KOPT-K1 (cell line): ENCODE measurements around the gene ADAMTS19.

Source experiments
- H3K27ac ChIP-seq: fragments of 200-600 bp; sonication (generic); 2 replicates; pipeline ENCODE4 v1.5.1; 2016; ENCODE audit warnings: antibody characterized with exemption, mild to moderate bottlenecking, low read depth, low read length; ENCODE audit not compliant: poor library complexity, severe bottlenecking
- H3K36me3 ChIP-seq: fragments of 200-600 bp; sonication (generic); 2 replicates; pipeline ENCODE4 v1.5.1; 2017; ENCODE audit warnings: antibody characterized with exemption, mild to moderate bottlenecking, low read length, moderate library complexity; ENCODE audit not compliant: insufficient read depth
- H3K9me3 ChIP-seq: fragments of 200-600 bp; sonication (generic); 2 replicates; pipeline ENCODE4 v1.5.1; 2017; ENCODE audit warnings: antibody characterized with exemption, low read length, mild to moderate bottlenecking; ENCODE audit not compliant: insufficient read depth, poor library complexity, severe bottlenecking

The ADAMTS19 gene

DNA sequence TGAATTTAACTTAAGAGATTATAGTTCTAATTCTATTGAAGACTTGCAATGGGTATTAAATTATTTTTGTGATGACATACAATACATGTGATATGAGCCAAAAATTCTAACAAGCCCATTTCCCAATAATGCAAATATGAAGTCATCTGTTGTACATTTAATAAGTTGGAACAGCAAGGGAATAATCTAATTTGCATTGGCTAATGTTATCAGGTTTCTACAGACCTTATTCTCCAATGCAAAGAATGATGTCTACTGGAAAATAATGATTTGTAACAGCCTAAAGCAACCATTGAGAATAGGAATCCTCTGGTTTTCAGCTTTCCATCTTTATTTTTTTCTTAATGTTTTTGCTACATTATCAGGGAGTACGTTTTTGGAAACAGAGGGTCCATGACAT is 198.7 kb downstream of the ADAMTS19 start:
- Histone ChIP-seq H3K27ac (no peak overlapping the region), H3K9me3 (no peaks in the 10 kb centered on the region), H3K36me3 (no peaks in the 10 kb centered on the region)

DNA sequence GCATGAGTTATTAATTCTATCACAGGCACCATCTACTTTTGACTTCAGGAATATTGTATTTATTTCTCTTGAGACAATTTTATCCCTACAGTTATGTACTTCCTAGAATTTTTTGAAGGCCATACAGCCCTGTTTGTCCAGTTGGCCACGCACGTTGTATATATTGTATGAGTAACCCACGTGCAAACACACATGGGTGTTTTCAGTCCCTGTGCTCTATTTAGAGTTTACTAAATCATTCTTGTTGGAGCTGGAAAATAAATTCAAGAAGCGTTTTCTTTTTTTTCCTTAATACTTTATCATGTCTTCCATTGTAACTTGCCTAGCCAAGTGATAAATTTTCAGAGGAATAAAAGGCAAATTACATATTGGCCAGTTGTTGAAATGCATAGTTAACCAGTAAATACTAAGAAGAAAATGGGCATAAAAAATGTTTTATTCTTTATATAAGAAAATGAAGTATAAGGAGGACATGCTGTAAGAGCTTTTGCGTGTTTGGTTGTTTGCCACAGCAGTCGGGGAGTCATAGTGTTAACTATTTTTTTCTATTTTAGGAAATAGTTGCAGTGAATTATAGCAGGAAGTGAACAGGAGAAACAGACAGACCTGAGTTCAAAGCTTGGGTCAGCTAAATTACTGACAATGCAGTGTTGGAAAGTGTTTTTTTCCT is 201.4 kb downstream of the ADAMTS19 start:
- no peak overlapping the region for H3K27ac ChIP-seq
- H3K9me3 ChIP-seq = no peaks in the 10 kb centered on the region
- no peaks in the 10 kb centered on the region for H3K36me3 ChIP-seq

DNA sequence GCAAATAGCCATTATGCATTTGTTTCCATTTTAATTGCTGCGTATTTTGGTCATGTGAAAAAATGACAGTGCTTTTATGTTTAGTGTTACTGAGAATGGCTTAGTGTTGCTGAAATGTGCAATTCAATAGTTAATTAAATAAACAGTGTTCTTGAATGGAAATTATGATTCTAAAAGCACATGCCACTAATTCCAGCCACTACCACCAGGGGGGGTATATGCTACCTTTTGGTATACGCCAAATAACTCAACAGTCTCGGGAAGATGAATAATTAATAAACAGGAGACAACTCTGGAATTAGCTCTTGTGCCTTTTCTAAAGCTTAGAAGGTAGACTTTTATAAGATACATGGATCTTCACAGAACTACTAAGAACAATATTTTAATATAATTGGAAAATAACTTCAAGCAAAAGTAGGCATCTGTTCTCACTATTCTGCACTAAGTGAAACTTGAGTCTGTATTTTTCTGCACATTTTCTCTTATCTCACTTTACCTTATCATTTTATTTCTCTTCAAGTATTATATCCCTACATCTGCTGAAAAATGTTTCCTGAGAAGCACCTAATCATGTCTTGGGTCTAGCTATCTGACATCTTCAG is 204.3 kb downstream of the ADAMTS19 start:
- H3K27ac ChIP-seq = no peak overlapping the region
- no peaks in the 10 kb centered on the region for H3K9me3 ChIP-seq
- H3K36me3 ChIP-seq = no peaks in the 10 kb centered on the region

DNA sequence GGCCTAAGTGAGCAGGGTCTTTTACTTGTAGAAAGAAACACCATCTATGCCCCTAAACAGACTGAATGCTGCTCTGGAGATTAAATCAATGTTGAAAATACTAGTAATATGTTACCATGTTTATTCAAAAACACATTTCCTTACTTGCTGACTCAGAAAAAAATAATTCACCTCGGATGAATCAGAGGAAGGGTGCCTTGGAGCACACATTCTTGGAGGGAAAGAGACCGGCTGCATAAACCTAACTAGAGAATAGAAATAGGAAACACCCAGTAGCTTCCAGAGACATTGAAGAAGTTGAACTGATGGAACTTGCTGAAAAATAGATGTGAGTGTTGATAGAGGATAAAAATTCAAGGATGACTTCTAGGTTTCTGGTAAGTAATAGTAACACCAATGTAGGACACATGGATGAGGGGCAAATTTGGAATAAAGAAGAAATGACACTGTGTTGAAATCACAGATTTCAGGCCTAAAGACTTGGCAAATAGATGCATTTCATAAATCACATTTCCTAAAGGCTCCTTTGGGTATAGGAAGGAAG is 210.9 kb downstream of the ADAMTS19 start:
- Histone ChIP-seq H3K36me3 (no peaks in the 10 kb centered on the region), H3K9me3 (no peaks in the 10 kb centered on the region), H3K27ac (no peak overlapping the region)

DNA sequence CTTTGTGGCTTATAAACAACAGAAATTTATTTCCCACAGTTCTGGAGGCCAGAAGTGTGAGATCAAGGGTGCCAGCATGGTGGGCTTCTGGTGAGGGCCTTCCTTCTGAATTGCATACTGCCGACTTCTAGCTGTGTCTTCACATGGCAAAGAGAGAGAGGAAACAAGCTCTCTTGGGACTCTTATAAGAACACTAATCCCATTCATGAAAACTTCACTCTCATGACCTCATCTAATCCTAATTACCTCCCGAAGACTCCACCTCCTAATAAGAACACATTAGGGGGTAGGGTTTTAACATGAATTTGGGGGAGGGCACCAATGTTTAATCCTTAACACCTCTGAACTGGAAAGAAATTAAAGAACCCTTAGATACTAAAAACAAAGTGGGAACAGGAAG is 211.9 kb downstream of the ADAMTS19 start:
- H3K36me3 ChIP-seq = no peaks in the 10 kb centered on the region
- H3K9me3 ChIP-seq = no peaks in the 10 kb centered on the region
- H3K27ac ChIP-seq = no peak overlapping the region

DNA sequence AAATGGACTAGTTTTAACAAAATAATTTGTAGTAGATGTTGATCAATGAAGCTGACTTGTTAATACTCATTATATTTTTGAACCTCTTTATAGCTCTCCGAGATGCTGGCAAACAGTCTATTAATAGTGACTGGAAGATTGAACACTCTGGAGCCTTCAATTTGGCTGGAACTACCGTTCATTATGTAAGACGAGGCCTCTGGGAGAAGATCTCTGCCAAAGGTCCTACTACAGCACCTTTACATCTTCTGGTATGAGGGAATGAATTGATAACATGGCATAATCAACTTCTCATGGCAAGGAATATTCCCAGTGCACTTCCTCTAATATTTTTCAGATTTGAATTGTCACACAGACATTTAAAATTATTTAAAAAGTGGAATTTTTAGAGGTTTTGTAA is 219.6 kb downstream of the ADAMTS19 start:
- H3K9me3 ChIP-seq = no peaks in the 10 kb centered on the region
- H3K36me3 ChIP-seq = no peaks in the 10 kb centered on the region
- no peak overlapping the region for H3K27ac ChIP-seq

DNA sequence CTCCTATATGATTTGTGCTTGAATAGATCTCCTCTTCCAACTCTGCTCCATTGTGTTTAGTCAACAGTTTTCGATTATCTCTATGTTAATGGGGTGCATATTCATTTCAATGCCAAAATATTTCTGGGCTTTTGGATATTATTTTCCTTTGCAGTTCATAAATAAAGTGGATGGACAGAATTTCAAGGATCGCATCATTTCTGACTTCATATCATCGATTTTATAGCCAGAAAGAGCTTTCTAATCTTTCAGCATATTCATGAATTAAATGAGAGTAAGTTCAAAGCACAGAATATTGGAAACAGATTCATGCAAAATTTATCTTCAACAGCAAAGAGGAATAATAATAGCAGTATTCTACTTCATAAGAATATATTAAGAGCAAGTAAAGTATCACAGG is 227.8 kb downstream of the ADAMTS19 start:
- Histone ChIP-seq H3K27ac (no peak overlapping the region), H3K36me3 (no peaks in the 10 kb centered on the region)

DNA sequence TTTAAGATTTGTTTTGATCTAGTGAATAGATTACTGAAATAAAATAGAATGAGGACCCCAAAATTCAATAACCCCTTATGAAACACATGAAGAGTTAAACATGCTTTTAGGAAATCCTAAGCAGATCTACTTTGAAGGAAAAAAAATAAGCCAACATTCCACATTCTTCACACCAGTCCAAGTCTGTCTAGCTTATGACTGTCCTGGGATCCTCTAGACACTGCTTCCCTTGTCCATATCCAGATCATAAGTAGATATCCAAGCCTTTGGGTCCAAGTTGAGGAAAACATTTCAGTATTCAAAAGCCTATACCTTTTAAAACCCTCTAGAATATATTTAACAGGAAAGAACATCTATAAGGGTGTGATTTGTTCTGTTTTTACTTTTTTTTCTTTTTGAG is 228.9 kb downstream of the ADAMTS19 start:
- Histone ChIP-seq H3K36me3 (no peaks in the 10 kb centered on the region), H3K27ac (no peak overlapping the region), H3K9me3 (no peaks in the 10 kb centered on the region)

More for the DNA sequence above, 227.8 kb downstream of the ADAMTS19 start:
- no peaks in the 10 kb centered on the region for H3K9me3 ChIP-seq

DNA sequence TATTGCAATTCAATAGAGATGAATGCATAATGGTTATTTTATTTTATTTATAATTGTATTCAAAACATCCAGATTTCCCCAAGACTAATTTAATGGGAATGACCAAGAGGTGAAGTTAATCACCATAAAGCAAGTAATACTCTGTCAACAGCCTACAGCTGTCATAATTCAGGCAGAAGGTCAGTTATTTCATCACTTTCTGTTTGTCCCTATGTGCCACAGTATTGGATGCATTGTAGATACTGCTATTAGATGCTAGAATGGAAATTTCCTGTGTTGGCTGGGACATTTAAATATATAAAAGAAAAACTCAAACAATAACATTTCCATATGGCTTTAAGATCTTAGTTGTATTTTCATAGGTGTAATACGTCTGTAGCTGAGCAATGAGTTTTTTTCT is 231.1 kb downstream of the ADAMTS19 start:
- H3K27ac ChIP-seq = no peak overlapping the region
- no peaks in the 10 kb centered on the region for H3K36me3 ChIP-seq
- no peaks in the 10 kb centered on the region for H3K9me3 ChIP-seq

DNA sequence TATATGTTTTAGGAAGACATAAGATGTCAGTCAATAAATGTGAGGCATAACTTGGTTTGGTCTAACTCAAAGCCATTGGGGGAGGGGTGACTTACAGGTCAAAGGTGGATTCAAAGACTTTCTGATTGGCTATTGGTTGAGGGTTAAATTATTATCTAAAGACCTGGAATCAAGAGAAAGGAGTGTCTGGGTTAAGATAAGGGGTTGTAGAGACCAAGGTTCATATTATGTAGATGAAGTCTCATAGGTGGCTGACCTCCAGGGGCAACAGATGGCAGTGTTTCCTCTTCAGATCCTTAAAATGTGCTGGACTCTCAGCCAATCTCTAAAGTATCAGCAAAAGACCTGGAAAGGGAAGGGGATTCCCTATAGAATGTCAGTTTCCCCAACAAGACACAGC is 236.5 kb downstream of the ADAMTS19 start:
- no peak overlapping the region for H3K27ac ChIP-seq
- H3K9me3 ChIP-seq = no peaks in the 10 kb centered on the region
- no peaks in the 10 kb centered on the region for H3K36me3 ChIP-seq

DNA sequence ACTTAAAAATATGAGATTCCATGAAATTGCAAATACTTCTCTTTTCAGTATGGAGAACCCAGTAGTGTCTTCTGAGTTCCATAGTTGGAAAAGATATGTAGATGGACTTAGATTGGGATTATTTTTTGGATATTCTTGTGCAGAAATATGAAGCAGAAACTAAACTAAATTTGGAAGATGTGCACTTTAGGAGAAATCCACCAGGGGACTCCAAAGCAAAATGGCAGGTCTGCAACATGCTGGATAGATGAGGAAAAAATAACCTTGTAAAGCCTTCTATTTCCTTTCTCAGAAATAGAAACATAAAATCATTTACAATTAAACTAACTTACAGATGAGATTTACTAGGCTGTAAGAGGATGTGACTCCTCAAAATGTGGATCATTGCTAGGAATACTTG is 238.6 kb downstream of the ADAMTS19 start:
- Histone ChIP-seq H3K27ac (no peak overlapping the region), H3K36me3 (no peaks in the 10 kb centered on the region), H3K9me3 (no peaks in the 10 kb centered on the region)

DNA sequence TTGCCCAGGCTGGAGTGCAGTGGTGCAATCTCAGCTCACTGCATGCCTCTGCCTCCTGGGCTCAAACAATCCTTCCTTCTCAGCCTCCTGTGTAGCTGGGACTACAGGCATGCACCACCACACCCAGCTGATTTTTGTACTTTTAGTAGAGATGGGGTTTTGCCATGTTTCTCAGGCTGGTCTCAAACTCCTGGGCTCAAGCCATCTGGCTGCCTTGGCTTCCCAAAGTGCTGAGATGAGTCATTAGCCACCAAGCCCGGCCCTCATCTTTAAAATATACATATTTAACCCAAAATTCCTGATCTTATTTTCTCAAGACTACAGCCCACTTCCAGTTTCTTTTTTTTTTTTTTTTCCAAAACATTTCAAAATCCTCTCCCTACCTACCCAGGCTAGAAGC is 256.1 kb downstream of the ADAMTS19 start:
- Histone ChIP-seq H3K27ac (no peak overlapping the region), H3K9me3 (no peaks in the 10 kb centered on the region), H3K36me3 (no peaks in the 10 kb centered on the region)

DNA sequence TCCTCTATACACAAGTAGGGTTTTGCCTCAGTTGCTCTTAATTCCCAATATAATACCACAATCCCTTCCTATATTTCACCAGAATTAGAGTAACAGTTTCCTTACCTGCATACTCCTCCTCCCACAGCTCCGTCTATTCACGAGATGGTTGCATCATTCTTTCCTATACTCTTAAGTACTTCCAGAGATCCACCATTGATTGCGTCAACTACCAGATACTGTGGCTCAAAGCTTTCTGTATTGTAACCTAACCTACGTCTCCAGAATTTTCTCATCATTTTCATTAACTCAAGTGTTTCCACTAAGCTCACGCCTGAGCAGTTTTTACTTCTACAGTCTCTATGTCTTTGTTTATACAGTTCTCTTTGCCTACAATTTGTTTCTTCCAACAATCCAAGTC is 256.6 kb downstream of the ADAMTS19 start:
- H3K9me3 ChIP-seq = no peaks in the 10 kb centered on the region
- H3K36me3 ChIP-seq = no peaks in the 10 kb centered on the region
- no peak overlapping the region for H3K27ac ChIP-seq

DNA sequence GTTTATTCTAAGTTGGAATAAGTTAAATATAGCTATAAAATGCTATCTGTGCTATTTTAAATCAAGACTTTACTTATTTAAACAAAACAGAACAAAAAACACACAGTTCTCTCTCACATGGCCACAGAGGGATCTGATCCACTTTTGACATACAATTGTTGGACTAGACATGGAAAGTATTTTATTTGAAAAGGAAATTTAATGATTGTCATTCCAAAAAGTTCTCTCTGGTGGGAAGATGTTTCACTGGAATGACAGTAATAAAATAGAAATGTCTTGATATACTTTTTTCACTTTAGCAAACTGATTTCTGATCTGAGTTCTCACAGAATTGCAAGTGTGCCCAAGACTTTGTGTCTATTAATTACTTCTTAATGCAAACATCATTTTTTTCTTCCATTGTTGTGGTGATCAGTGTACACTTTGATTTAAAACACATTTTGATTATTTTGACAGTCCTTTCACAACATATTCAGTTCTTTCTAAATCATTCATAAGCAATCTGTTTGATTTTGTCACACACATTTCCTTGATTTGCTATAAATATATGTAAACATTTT is 257.7 kb downstream of the ADAMTS19 start:
- H3K9me3 ChIP-seq = no peaks in the 10 kb centered on the region
- no peaks in the 10 kb centered on the region for H3K36me3 ChIP-seq
- no peak overlapping the region for H3K27ac ChIP-seq

DNA sequence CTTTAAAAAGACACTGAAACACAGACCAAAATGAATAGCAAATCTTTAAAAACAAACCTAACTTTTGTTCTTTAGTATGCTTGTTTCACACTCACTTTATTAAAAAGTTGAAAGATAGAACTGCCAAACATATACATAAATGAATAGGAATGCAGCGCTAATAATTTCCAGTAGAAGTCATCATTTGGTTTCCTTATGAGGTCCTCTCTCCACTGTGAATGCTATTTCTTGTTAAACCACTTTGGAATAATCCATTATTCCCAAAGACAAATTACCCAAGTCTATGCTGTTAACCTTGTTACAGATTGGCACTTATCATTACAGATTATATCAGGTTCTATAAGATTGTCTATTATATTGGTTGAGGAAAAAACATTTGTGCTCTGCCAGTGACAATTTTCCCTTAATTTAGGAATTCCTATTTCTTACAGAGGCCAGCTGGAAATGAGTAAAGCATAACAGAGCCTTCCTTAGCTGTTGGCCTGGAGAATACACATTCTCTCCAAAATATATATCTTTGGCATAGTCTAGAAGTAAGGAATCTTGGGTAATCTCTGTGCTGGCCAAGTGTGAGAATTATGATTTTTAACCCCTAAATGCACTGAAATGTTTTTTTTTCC is 258.5 kb downstream of the ADAMTS19 start:
- H3K9me3 ChIP-seq = no peaks in the 10 kb centered on the region
- H3K36me3 ChIP-seq = no peaks in the 10 kb centered on the region
- no peak overlapping the region for H3K27ac ChIP-seq
